Tibial nerve (tissue), 4 donors: ENCODE data around the gene PLA1A. TPM values are rescaled to one million over a fixed set of nuclear protein-coding genes. Genes with fewer than 3 reads are reported as not detected.

ENCODE experiments used
- DNase-seq, 2 donors: peaks; one replicate each; pipeline ENCODE4 v3.0.0-alpha.2; 2019; ENCODE audit warnings: low spot score in 2 of 2
- H3K27ac ChIP-seq, 4 donors: fragments of 200-600 bp; sonication (generic) in 3 of 4; one replicate each; pipeline ENCODE4 v1.5.1; 2017 to 2019; ENCODE audit warnings: mild to moderate bottlenecking in 1 of 4
- H3K27me3 ChIP-seq, 2 donors: fragments of 200-600 bp; sonication (generic) in 1 of 2; one replicate each; pipeline versions ENCODE4 v1.5.1 to v1.6.0; 2017 to 2019
- H3K36me3 ChIP-seq, 3 donors: fragments of 200-600 bp; sonication (generic); one replicate each; pipeline ENCODE4 v1.5.1; 2018 to 2019
- H3K4me1 ChIP-seq, 4 donors: fragments of 200-600 bp; sonication (generic) in 3 of 4; one replicate each; pipeline ENCODE4 v1.5.1; 2017 to 2019
- H3K4me3 ChIP-seq, 4 donors: fragments of 200-600 bp; sonication (generic) in 3 of 4; one replicate each; pipeline ENCODE4 v1.5.1; 2017 to 2019; ENCODE audit warnings: mild to moderate bottlenecking in 1 of 4, moderate library complexity in 1 of 4
- H3K9me3 ChIP-seq, 4 donors: fragments of 200-600 bp; sonication (generic) in 3 of 4; one replicate each; pipeline ENCODE4 v1.5.1; 2017 to 2019
- CTCF ChIP-seq, 5 experiments: fragments of 200-600 bp in 3 of 5; fragments of 450-650 bp in 2 of 5; sonication (generic) in 3 of 5; IDR thresholded peaks; one replicate each; pipeline ENCODE4 v1.5.1; 2016 to 2019; ENCODE audit warnings: antibody characterized with exemption in 5 of 5, mild to moderate bottlenecking in 3 of 5, moderate library complexity in 2 of 5
- EP300 ChIP-seq, 2 donors: sonication (generic); formaldehyde crosslinking; IDR thresholded peaks; one replicate each; pipeline ENCODE4 v1.6.1; 2017; ENCODE audit warnings: antibody characterized with exemption in 2 of 2, mild to moderate bottlenecking in 1 of 2
- POLR2A ChIP-seq, 2 donors: fragments of 450-650 bp; IDR thresholded peaks; one replicate each; pipeline ENCODE4 v1.6.1; 2017; ENCODE audit warnings: antibody characterized with exemption in 2 of 2, mild to moderate bottlenecking in 2 of 2, moderate library complexity in 2 of 2
- WGBS, 2 donors: methylation state at CpG; one replicate each; pipeline ENCODE4 v1.1.5; 2018; 5-methylcytosine and 5-hydroxymethylcytosine counted together
- total RNA-seq, 4 donors: library from RNA; depleted of rRNA; stranded (reverse); fragments of >200 nt; gene quantifications; one replicate each; pipeline ENCODE4 v1.1.0, GENCODE V29; 2016

Gene PLA1A
- total RNA-seq, 4 donors from 2014 or later: 2.5 to 12.0 (median 3.9) TPM; not detected in 1

- 71 to 72% methylated on average over 5 of the region's 5 CpGs for WGBS, 2 donors
- H3K4me3 ChIP-seq: no peak overlapping the region
- H3K4me1 ChIP-seq: no peaks in the 10 kb centered on the region
- H3K27ac ChIP-seq: no peak overlapping the region
- no peaks in the 10 kb centered on the region for H3K27me3 ChIP-seq
- no peak for DNase-seq
- no peaks in the 10 kb centered on the region for H3K36me3 ChIP-seq
- no peak for TF ChIP-seq EP300 (IDR thresholded peaks at IDR 0.05)
- TF ChIP-seq POLR2A (IDR thresholded peaks at IDR 0.05): no peak
- no peak for TF ChIP-seq CTCF (IDR thresholded peaks at IDR 0.05)
- no peaks in the 10 kb centered on the region for H3K9me3 ChIP-seq
These were observed 43.8 kb upstream of the PLA1A start for GRCh38 chr3:119553823-119554415.

- no peaks in the 10 kb centered on the region for H3K4me1 ChIP-seq
- H3K4me3 ChIP-seq: no peak overlapping the region
- no peaks in the 10 kb centered on the region for H3K36me3 ChIP-seq
- H3K27me3 ChIP-seq: no peaks in the 10 kb centered on the region
- DNase-seq: peak in 1 of 2 donors; percentile 20
- H3K27ac ChIP-seq: no peak overlapping the region
- TF ChIP-seq EP300 (IDR thresholded peaks at IDR 0.05) (peak in 1 of 2 donors; percentile 18), POLR2A (IDR thresholded peaks at IDR 0.05) (no peak), CTCF (IDR thresholded peaks at IDR 0.05) (no peak)
- no peaks in the 10 kb centered on the region for H3K9me3 ChIP-seq
- WGBS, 2 donors: 48 to 73% methylated on average over 4 of the region's 4 CpGs
These were observed 42.4 kb upstream of the PLA1A start for GRCh38 chr3:119555309-119555735.

- WGBS, 2 donors: 80 to 93% methylated on average over 1 of the region's 1 CpG
- no peak for TF ChIP-seq EP300 (IDR thresholded peaks at IDR 0.05)
- TF ChIP-seq POLR2A (IDR thresholded peaks at IDR 0.05): no peak
- no peak for TF ChIP-seq CTCF (IDR thresholded peaks at IDR 0.05)
These were observed 41.8 kb upstream of the PLA1A start for GRCh38 chr3:119555929-119556328.

GRCh38 chr3:119557192-119557876 lies 40.4 kb upstream of the PLA1A start:
- Histone ChIP-seq H3K4me1 (no peaks in the 10 kb centered on the region), H3K36me3 (no peaks in the 10 kb centered on the region), H3K27me3 (no peaks in the 10 kb centered on the region), H3K4me3 (no peak overlapping the region), H3K9me3 (no peaks in the 10 kb centered on the region), H3K27ac (no peak overlapping the region)
- WGBS, 2 donors: 87 to 93% methylated on average over 7 of the region's 7 CpGs
- no peak for TF ChIP-seq POLR2A (IDR thresholded peaks at IDR 0.05)
- DNase-seq: no peak

More at GRCh38 chr3:119555929-119556328, 41.8 kb upstream of the PLA1A start:
- no peaks in the 10 kb centered on the region for H3K27me3 ChIP-seq
- H3K4me3 ChIP-seq: no peak overlapping the region
- H3K4me1 ChIP-seq: no peaks in the 10 kb centered on the region
- DNase-seq: no peak
- H3K36me3 ChIP-seq: no peaks in the 10 kb centered on the region
- no peaks in the 10 kb centered on the region for H3K9me3 ChIP-seq
- no peak overlapping the region for H3K27ac ChIP-seq

- 70 to 78% methylated on average over 3 of the region's 3 CpGs for WGBS, 2 donors
- Histone ChIP-seq H3K36me3 (no peaks in the 10 kb centered on the region), H3K27me3 (no peaks in the 10 kb centered on the region), H3K4me3 (no peak overlapping the region), H3K9me3 (no peaks in the 10 kb centered on the region), H3K4me1 (no peaks in the 10 kb centered on the region), H3K27ac (no peak overlapping the region)
- TF ChIP-seq EP300 (IDR thresholded peaks at IDR 0.05): no peak
- no peak for TF ChIP-seq CTCF (IDR thresholded peaks at IDR 0.05)
- TF ChIP-seq POLR2A (IDR thresholded peaks at IDR 0.05): no peak
- DNase-seq: no peak
These were observed 39.8 kb upstream of the PLA1A start for GRCh38 chr3:119557877-119558269.
